ENCODE results near the gene FOXP1. TPM values are rescaled to one million over a fixed set of nuclear protein-coding genes. Genes with fewer than 3 reads are reported as not detected.

FOXP1 gene
- total and polyA plus RNA-seq, 9 of the 15 experiments (the other 6 are each of a cell fraction or from before 2014, with no cell fraction given) = 7.7 to 34.5 (median 13.7) TPM

GRCh38 chr3:70982700-70983140 is 600.8 kb downstream of the FOXP1 start (continued):
- TF ChIP-seq ZNF280A (IDR thresholded peaks at IDR 0.05; ENCODE audit: low read depth, partially characterized antibody) (no peak), ZNF347 (CRISPR knock-in tag; IDR thresholded peaks at IDR 0.05; ENCODE audit: low read depth) (no peak), ZNF324 (CRISPR knock-in tag; IDR thresholded peaks at IDR 0.05) (no peak), XRCC5 (IDR thresholded peaks at IDR 0.05; ENCODE audit: low read depth, low read length) (no peak), ARID1B (IDR thresholded peaks at IDR 0.05) (no peak), ZNF518B (CRISPR knock-in tag; IDR thresholded peaks at IDR 0.05) (no peak), AFF4 (CRISPR knock-in tag; IDR thresholded peaks at IDR 0.05) (no peak), RNF2 (IDR thresholded peaks at IDR 0.05) (no peak), PKNOX1 (IDR thresholded peaks at IDR 0.05) (no peak), L3MBTL2 (IDR thresholded peaks at IDR 0.05) (no peak)
